Activated CD8-positive, alpha-beta memory T cell treated with anti-CD3 and anti-CD28 coated beads, Interleukin-2, amount 50 U/mL, for 1 hour (primary cell): ENCODE results near the gene ADPGK.
"Not testable (repeated sequence)": the region's sequence is repeated elsewhere in the genome, so short reads cannot be mapped to it uniquely, and the experiment has no call there.

Experiments used
- DNase-seq: peaks from one replicate; pipeline ENCODE4 v3.0.0-alpha.2; 2020; ENCODE audit errors: extremely low read depth

Gene ADPGK

GRCh38 chr15:72783640-72784455 lies at the start of gene ADPGK:
ADPGK (minus strand) TSS chr15:72783758; CDS start chr15:72783691, 67 bp downstream.
- DNase-seq = peak; percentile 70

- DNase-seq = no peak
Measured at GRCh38 chr15:72827226-72827625, 43.7 kb upstream of the ADPGK start.

GRCh38 chr15:72826611-72827010 lies 43.1 kb upstream of the ADPGK start:
- no peak for DNase-seq

- DNase-seq = no peak
Measured at GRCh38 chr15:72825829-72826228, 42.3 kb upstream of the ADPGK start.

GRCh38 chr15:72824781-72825180 lies 41.2 kb upstream of the ADPGK start:
- no peak for DNase-seq

GRCh38 chr15:72824112-72824511 lies 40.6 kb upstream of the ADPGK start:
- no peak for DNase-seq

- no peak for DNase-seq
Measured at GRCh38 chr15:72820278-72820677, 36.7 kb upstream of the ADPGK start.

GRCh38 chr15:72818632-72819031 lies 35.1 kb upstream of the ADPGK start:
- no peak for DNase-seq

- no peak for DNase-seq
Measured at GRCh38 chr15:72813345-72814004, 29.9 kb upstream of the ADPGK start.

GRCh38 chr15:72809329-72809728 lies 25.8 kb upstream of the ADPGK start:
- no peak for DNase-seq

- not testable (repeated sequence) for DNase-seq
Measured at GRCh38 chr15:72807346-72807745, 23.8 kb upstream of the ADPGK start.

GRCh38 chr15:72803006-72803405 lies 19.4 kb upstream of the ADPGK start:
- DNase-seq = no peak

GRCh38 chr15:72801590-72802325 lies 18.2 kb upstream of the ADPGK start:
- no peak for DNase-seq

- DNase-seq = no peak
Measured at GRCh38 chr15:72800833-72801481, 17.4 kb upstream of the ADPGK start.

GRCh38 chr15:72797834-72798233 lies 14.3 kb upstream of the ADPGK start:
- no peak for DNase-seq

GRCh38 chr15:72797338-72797689 lies 13.8 kb upstream of the ADPGK start:
- DNase-seq = no peak

- no peak for DNase-seq
Measured at GRCh38 chr15:72796515-72797337, 13.2 kb upstream of the ADPGK start.

GRCh38 chr15:72796210-72796514 lies 12.6 kb upstream of the ADPGK start:
- no peak for DNase-seq

GRCh38 chr15:72793766-72794660 lies 10.5 kb upstream of the ADPGK start:
- no peak for DNase-seq

GRCh38 chr15:72792431-72792830 lies 8.9 kb upstream of the ADPGK start:
- no peak for DNase-seq
